HEK293 (cell line): ENCODE measurements around the gene CAMKMT.

Experiments used
- BCL11A ChIP-seq: fragments of 450-650 bp; formaldehyde crosslinking; IDR thresholded peaks from 2 replicates; pipeline ENCODE4 v1.5.1; 2016; ENCODE audit warnings: low read depth, missing biosample characterization, missing genetic modification characterization
- CTCF ChIP-seq: fragments of 450-650 bp; formaldehyde crosslinking; IDR thresholded peaks from 2 replicates; pipeline ENCODE4 v1.5.1; 2016; ENCODE audit warnings: missing biosample characterization, missing genetic modification characterization
- ZNF2 ChIP-seq: fragments of 450-650 bp; formaldehyde crosslinking; IDR thresholded peaks from 2 replicates; pipeline ENCODE4 v1.5.1; 2016; ENCODE audit warnings: missing biosample characterization, missing genetic modification characterization
- ZNF473 ChIP-seq: fragments of 450-650 bp; formaldehyde crosslinking; IDR thresholded peaks from 2 replicates; pipeline ENCODE4 v1.5.1; 2017; ENCODE audit warnings: missing biosample characterization, missing genetic modification characterization
- ZNF629 ChIP-seq: fragments of 450-650 bp; formaldehyde crosslinking; IDR thresholded peaks from 2 replicates; pipeline ENCODE4 v1.5.1; 2017; ENCODE audit warnings: missing biosample characterization, missing genetic modification characterization
- ZNF843 ChIP-seq: fragments of 450-650 bp; formaldehyde crosslinking; IDR thresholded peaks from 2 replicates; pipeline ENCODE4 v1.5.1; 2016; ENCODE audit warnings: missing biosample characterization, missing genetic modification characterization
- TF ChIP-seq, protein P1 (sequence below): fragments of 450-650 bp; formaldehyde crosslinking; IDR thresholded peaks from 2 replicates; pipeline ENCODE4 v1.5.1; 2017; ENCODE audit warnings: missing biosample characterization, missing genetic modification characterization
- TF ChIP-seq, protein P2 (sequence below): fragments of 450-650 bp; formaldehyde crosslinking; IDR thresholded peaks from 2 replicates; pipeline ENCODE4 v1.5.1; 2016; ENCODE audit warnings: missing biosample characterization, missing genetic modification characterization

DNA sequence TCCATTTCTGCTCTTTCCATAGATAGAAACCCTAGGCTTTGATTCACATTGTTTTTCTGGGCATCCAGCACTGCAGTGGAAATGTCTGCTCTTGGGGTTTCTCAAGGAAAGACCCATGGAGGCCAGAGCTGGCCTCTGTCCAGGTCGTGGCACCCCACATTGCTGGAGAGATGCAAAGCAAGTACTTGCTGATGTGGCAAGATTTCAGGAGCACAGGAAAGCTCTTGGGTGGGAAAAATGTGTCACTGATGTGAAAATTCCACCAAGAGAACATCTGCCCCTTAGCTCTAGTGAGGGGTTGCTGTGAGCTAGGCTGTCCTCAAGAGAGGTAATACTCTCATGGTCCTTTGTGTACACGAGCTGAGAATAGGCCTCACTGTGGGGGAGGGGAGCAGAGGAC, 423.7 kb downstream of the CAMKMT start:
- TF ChIP-seq, protein P1, sequence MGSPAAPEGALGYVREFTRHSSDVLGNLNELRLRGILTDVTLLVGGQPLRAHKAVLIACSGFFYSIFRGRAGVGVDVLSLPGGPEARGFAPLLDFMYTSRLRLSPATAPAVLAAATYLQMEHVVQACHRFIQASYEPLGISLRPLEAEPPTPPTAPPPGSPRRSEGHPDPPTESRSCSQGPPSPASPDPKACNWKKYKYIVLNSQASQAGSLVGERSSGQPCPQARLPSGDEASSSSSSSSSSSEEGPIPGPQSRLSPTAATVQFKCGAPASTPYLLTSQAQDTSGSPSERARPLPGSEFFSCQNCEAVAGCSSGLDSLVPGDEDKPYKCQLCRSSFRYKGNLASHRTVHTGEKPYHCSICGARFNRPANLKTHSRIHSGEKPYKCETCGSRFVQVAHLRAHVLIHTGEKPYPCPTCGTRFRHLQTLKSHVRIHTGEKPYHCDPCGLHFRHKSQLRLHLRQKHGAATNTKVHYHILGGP (tag by site-specific recombination), result no peak
- TF ChIP-seq ZNF629 (tag by site-specific recombination) (no peak), ZNF473 (tag by site-specific recombination) (no peak), CTCF (no peak), ZNF2 (tag by site-specific recombination) (no peak), BCL11A (tag by site-specific recombination) (no peak), ZNF843 (tag by site-specific recombination) (no peak)
- TF ChIP-seq, protein P2, sequence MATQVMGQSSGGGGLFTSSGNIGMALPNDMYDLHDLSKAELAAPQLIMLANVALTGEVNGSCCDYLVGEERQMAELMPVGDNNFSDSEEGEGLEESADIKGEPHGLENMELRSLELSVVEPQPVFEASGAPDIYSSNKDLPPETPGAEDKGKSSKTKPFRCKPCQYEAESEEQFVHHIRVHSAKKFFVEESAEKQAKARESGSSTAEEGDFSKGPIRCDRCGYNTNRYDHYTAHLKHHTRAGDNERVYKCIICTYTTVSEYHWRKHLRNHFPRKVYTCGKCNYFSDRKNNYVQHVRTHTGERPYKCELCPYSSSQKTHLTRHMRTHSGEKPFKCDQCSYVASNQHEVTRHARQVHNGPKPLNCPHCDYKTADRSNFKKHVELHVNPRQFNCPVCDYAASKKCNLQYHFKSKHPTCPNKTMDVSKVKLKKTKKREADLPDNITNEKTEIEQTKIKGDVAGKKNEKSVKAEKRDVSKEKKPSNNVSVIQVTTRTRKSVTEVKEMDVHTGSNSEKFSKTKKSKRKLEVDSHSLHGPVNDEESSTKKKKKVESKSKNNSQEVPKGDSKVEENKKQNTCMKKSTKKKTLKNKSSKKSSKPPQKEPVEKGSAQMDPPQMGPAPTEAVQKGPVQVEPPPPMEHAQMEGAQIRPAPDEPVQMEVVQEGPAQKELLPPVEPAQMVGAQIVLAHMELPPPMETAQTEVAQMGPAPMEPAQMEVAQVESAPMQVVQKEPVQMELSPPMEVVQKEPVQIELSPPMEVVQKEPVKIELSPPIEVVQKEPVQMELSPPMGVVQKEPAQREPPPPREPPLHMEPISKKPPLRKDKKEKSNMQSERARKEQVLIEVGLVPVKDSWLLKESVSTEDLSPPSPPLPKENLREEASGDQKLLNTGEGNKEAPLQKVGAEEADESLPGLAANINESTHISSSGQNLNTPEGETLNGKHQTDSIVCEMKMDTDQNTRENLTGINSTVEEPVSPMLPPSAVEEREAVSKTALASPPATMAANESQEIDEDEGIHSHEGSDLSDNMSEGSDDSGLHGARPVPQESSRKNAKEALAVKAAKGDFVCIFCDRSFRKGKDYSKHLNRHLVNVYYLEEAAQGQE (tag by site-specific recombination), result no peak
